SK-N-SH treated with all-trans-retinoic acid at 6 μM for 48 hours (cell line): ENCODE results near the gene KLK3.

ENCODE experiments used
- CSDC2 ChIP-seq: fragments of 250-450 bp; sonication (Bioruptor Pico); IDR thresholded peaks from 2 replicates; pipeline ENCODE4 v1.5.0; 2020; ENCODE audit warnings: mild to moderate bottlenecking, moderate library complexity
- ESRRG ChIP-seq: fragments of 250-450 bp; sonication (Bioruptor Pico); IDR thresholded peaks from 2 replicates; pipeline ENCODE4 v1.6.1; 2021; ENCODE audit warnings: mild to moderate bottlenecking
- GLIS3 ChIP-seq: fragments of 250-450 bp; sonication (Bioruptor Pico); IDR thresholded peaks from 2 replicates; pipeline ENCODE4 v1.5.0; 2020; ENCODE audit warnings: mild to moderate bottlenecking, moderate library complexity
- OSR1 ChIP-seq: fragments of 250-450 bp; sonication (Bioruptor Pico); IDR thresholded peaks from 2 replicates; pipeline ENCODE4 v1.8.0; 2022; ENCODE audit warnings: moderate library complexity, mild to moderate bottlenecking, inconsistent platforms
- PATZ1 ChIP-seq: fragments of 250-450 bp; sonication (Bioruptor Pico); IDR thresholded peaks from 2 replicates; pipeline ENCODE4 v1.8.0; 2020; ENCODE audit warnings: mild to moderate bottlenecking, moderate library complexity, borderline replicate concordance
- SNAI2 ChIP-seq: fragments of 250-450 bp; sonication (Bioruptor Pico); IDR thresholded peaks from 2 replicates; pipeline ENCODE4 v1.5.0; 2020; ENCODE audit warnings: mild to moderate bottlenecking, moderate library complexity
- TCF4 ChIP-seq: fragments of 250-450 bp; sonication (Bioruptor Pico); IDR thresholded peaks from 2 replicates; pipeline ENCODE4 v1.8.0; 2021; ENCODE audit warnings: mild to moderate bottlenecking, moderate library complexity, borderline replicate concordance
- ZFP30 ChIP-seq: fragments of 450-650 bp; formaldehyde crosslinking; IDR thresholded peaks from 2 replicates; pipeline ENCODE4 v1.5.0; 2022; ENCODE audit warnings: mild to moderate bottlenecking, moderate library complexity
- TF ChIP-seq, protein P1 (sequence below): fragments of 250-450 bp; sonication (Bioruptor Pico); IDR thresholded peaks from 2 replicates; pipeline ENCODE4 v1.8.0; 2021; ENCODE audit warnings: low read depth, mild to moderate bottlenecking, moderate library complexity, borderline replicate concordance

- TF ChIP-seq, protein P1, sequence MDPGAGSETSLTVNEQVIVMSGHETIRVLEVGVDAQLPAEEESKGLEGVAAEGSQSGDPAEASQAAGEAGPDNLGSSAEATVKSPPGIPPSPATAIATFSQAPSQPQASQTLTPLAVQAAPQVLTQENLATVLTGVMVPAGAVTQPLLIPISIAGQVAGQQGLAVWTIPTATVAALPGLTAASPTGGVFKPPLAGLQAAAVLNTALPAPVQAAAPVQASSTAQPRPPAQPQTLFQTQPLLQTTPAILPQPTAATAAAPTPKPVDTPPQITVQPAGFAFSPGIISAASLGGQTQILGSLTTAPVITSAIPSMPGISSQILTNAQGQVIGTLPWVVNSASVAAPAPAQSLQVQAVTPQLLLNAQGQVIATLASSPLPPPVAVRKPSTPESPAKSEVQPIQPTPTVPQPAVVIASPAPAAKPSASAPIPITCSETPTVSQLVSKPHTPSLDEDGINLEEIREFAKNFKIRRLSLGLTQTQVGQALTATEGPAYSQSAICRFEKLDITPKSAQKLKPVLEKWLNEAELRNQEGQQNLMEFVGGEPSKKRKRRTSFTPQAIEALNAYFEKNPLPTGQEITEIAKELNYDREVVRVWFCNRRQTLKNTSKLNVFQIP (CRISPR knock-in tag), result no peak
- no peak for TF ChIP-seq TCF4 (CRISPR knock-in tag)
- no peak for TF ChIP-seq ESRRG (CRISPR knock-in tag)
- TF ChIP-seq ZFP30 (CRISPR knock-in tag), result no peak
- TF ChIP-seq PATZ1, result no peak
- no peak for TF ChIP-seq CSDC2 (CRISPR knock-in tag)
- TF ChIP-seq SNAI2 (CRISPR knock-in tag), result no peak
- TF ChIP-seq GLIS3 (CRISPR knock-in tag), result no peak
- TF ChIP-seq OSR1 (CRISPR knock-in tag), result no peak
Measured at GRCh38 chr19:50894478-50895356, 40.0 kb downstream of the KLK3 start.
